GM19238 (cell line): Measurements from ENCODE around the gene DNAJC12.
"Not testable (repeated sequence)": the region's sequence is repeated elsewhere in the genome, so short reads cannot be mapped to it uniquely, and the experiment has no call there.

Experiments
- DNase-seq: peaks from one replicate; pipeline ENCODE4 v3.0.0; 2011; ENCODE audit warnings: low spot score; ENCODE audit not compliant: insufficient read length

Gene DNAJC12

DNA sequence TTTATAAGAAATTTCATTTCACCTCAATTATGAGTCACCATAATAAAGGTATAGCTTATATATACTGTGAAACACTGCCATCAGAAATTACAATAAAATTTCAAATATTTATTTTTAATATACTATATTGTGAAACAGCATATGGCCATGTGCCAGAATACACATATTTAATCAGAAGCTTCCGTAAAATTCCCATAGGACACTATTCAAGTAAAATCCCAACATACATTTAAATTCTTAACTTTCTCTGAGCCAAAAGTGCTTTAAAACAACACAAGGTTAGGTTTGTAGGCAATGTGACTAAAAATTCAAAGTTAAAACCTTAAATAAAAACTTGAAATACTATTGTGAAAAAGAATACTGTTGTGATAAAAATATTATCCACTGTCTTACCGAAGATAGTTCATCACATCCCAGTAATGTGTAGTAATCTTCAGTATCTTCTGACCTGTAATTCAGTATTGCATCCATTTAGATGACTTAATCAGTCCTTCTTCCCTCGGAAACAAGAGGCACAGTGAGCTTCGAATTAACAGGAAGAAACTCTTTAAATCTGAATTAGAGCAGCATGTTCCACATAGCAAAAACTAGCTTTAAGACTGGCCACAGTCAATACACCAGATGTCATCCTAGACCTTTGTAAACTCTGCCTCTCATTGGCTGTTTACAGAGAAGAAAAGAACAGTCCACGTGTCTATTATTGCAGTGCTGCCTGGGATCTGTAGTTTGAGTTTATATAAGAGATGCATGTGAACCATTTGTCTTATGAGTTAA is at the start of gene DNAJC12:
Gene DNAJC12 (minus strand): TSS at position 648 of the 774 bp plus-strand sequence. CDS start 177 bp downstream, at position 471.
- no peak for DNase-seq

DNA sequence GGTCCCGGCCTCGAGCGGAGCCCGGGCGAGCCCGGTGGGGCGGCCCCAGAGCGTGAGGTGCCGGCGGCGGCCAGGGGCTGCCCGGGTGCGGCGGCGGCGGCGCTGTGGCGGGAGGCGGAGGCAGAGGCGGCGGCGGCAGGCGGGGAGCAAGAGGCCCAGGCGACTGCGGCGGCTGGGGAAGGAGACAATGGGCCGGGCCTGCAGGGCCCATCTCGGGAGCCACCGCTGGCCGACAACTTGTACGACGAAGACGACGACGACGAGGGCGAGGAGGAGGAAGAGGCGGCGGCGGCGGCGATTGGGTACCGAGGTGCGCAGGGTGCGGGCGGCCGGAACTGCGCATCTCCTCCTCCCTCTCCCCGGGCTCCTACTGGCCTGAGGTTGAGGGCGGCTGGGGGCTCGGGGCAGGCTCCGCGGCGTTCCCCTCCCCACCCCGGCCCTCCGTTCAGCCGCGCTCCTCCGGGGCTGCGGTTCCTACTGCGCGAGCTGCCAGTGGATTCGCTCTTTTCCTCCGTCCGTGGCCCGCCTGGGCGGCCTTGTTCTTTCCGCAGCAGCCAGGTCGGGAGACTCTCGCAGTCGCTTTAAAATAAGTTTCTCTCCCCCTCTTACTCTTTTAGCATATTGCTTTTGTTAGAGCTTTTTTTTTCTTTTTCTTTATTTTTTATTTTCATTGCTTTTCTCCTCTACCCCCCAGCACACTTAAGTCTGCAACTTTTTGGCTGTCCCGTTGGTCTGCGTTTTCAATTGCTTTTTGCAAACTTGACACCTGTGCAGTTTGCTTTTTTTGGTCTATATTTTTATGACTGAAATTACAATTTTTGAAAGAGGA is 47.1 kb upstream of the DNAJC12 start:
- peak; percentile 70 for DNase-seq

DNA sequence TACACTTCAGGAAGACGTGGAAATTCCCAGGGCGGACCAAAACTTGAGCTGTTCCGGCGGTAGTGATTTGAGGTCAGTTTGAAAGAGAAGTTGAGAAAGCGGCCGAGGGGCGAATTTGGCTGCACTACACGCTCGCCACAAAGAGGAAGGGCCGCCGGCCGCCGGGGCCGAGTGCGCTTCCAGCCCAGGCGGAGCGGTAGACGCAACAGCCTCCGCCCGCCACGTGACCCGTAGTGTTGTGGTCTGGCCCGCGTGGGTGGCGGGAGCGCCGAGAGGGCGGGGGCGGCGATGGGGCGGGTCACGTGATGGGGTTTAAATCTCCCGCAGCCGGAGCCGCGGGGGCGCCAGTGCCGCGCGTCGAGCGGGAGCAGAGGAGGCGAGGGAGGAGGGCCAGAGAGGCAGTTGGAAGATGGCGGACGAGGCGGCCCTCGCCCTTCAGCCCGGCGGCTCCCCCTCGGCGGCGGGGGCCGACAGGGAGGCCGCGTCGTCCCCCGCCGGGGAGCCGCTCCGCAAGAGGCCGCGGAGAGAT is 46.4 kb upstream of the DNAJC12 start, which contains the start of gene SIRT1:
Gene SIRT1 (plus strand): TSS at position 344 of the 529 bp plus-strand sequence. CDS start 66 bp downstream, at position 410.
- DNase-seq, result peak; percentile 84

DNA sequence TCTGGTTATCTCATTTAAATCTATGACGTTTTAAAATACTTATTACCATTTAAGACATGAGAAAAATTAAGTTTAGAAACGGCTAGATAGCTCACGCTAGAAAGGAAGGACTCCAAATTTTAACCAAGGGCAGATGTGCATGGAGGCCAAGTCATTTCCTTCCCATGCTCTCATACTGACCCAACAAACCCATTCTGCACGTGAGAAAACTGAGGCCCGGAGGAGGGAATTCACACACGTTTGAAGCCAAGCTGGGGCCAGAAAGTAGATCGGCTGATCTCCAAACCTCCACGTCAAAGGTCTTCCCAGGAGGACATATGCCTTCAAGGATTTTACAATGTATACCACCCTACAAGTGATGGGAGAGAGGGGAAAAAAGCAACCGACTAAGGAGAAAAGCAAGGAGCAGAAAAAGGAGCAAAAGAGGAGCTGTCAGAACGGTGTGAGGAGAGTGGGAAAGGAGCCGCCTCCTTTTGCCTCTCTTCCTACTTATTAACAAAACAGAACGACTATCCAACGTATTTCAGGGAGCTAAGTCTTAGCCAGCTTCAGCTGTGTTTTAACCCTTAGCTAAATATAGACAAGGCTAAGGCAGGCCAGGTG is 45.8 kb upstream of the DNAJC12 start:
- DNase-seq, result no peak

DNA sequence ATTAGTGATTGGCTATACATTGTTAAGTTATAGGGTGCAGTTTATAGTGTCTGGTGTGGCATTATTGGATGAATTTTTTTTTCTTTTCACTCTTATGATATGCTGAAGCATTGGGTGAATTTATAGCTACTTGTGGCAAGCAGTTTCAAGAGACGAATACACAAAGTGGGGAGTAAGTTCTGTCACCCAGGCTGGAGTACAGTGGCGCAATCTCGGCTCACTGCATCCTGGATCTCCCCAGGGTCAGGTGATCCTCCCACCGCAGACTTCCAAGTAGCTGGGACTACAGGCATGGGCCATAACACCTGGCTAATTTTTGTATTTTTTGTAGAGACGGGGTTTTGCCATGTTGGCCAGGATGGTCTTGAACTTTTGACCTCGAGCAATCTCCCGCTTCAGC is 40.1 kb upstream of the DNAJC12 start:
- no peak for DNase-seq

DNA sequence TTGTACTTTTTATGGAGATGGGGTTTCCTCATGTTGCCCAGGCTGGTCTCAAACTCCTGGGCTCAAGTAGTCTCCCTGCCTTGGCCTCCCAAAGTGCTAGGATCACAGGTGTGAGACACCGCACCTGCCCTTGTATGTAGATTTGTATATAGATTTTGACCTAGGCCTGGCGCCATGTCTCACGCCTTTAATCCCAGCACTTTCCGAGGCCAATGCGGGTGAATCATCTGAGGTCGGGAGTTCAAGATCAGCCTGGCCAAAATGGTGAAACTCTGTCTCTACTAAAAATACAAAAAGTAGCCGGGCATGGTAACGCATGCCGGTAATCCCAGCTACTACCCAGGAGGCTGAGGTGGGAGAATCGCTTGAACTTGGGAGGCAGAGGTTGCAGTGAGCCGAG is 39.4 kb upstream of the DNAJC12 start:
- not testable (repeated sequence) for DNase-seq

DNA sequence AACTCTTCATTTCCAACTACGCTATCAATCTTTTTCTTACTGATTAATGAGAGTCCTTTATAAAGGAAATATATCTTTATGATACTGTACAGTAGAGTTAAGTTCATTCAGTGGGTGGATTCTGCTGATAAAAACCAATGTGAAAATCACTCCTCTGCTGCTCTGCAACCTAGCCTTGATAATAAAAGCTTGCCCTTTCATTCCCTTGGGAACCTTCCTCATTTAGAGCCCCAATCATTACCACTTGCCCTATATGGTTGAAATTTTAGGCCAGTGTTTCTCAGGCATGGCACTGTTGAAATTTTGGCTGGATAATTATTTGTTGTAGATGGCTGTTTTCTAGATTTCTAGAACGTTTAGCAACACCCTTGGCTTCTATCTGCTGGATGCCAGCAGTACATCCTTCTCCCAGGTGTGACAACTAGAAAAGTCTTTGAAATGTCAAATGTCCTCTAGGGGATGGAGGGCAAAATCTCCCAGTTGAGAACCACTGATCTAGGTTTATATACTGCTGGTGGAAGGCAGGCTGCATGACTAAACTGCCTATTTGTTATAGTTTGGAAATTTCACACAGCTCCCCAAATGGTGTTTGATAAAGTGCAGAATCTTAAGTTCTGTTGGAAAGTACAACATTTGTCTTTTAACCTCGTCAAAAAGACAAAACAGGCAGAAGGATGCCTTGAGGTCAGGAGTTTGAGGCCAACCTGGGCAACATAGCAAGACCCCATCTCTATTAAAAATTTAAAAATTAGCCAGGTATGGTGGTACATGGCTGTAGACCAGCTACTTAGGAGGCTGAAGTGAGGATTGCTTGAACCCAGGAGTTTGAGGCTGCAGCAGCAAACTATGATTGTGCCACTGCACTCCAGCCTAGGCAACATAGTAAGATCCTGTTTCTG is 37.6 kb upstream of the DNAJC12 start:
- no peak for DNase-seq

DNA sequence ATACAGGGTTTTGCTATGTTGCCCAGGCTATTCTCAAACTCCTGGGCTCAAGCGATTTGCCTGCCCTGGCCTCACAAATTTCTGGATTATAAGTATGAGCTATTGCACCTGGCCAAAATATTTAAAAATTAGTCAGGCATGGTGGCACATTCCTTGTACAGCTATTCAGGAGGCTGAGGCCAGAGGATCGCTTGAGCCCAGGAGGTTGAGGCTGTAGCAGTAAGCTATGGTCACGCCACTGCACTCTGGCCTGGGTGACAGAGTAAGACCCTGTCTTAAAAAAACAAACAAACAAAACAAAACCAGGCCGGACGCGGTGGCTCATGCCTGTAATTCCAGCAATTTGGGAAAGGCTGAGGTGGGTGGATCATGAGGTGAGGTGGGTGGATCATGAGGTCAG is 32.0 kb upstream of the DNAJC12 start:
- no peak for DNase-seq

DNA sequence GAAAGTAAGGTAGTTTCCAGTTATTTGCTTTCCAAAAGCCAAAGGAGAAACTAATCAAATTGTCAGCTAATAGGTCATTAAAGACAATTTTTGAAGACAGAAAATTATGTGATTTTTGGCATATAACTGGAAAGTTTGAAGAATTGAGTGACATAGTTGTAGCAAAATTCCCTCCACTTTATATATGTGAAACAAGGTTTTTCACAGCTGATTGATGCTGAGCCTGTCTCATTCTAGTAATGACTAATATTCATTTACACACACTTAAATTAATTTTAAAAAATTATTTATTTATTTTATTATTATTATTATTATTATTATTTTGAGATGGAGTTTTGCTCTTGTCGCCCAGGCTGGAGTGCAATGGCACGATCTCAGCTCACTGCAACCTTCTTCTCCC is 30.1 kb upstream of the DNAJC12 start:
- no peak for DNase-seq

DNA sequence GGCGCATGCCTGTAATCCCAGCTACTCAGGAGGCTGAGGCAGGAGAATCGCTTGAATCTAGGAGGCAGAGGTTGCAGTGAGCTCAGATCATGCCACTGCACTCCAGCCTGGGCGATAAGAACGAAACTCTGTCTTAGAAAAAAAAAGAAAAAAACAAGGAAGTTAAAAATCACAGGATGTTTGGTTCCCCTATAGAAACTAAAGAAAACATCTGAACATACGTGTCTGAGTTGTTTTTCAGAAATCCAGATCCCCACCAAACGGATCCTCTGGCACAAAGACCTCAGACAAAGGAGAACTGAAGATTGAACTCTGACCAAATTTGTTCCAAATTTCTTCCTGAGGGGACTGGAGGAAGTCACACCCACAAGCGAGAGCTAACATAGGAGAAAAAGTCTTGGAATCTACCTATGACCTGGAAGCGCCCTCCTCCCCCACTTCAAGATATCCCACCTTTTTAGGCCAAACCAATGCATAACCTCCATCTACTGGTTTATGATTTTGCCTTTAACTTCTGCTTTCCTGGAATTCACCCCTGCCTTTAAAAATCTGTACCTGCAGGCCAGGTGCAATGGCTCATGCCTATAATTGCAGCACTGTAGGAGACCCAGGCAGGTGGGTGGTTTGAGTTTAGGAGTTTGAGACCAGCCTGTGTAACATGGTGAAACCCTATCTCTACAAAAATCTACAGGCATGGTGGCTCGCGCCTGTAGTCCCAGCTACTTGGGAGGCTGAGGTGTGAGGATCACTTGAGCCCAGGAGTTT is 26.8 kb upstream of the DNAJC12 start:
- no peak for DNase-seq

DNA sequence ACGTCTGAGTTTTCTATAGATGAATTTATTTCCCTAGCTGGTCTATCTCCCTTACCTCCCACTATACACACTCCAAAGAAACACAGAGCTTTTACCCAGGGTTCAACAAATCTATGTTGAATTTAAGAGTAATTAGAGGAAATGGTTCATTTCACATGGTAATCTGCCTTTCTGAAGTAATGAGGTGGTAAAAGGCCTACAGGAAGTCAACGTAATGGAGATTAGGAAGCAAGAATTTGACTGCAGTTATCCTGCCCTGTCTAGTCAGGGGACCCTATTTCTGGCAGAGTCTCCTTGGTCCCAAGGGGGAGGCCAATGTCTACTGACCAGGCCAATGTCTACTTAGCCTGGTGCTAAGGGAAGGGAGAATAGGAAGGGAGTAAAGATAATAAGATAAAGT is 25.1 kb upstream of the DNAJC12 start:
- DNase-seq, result no peak

DNA sequence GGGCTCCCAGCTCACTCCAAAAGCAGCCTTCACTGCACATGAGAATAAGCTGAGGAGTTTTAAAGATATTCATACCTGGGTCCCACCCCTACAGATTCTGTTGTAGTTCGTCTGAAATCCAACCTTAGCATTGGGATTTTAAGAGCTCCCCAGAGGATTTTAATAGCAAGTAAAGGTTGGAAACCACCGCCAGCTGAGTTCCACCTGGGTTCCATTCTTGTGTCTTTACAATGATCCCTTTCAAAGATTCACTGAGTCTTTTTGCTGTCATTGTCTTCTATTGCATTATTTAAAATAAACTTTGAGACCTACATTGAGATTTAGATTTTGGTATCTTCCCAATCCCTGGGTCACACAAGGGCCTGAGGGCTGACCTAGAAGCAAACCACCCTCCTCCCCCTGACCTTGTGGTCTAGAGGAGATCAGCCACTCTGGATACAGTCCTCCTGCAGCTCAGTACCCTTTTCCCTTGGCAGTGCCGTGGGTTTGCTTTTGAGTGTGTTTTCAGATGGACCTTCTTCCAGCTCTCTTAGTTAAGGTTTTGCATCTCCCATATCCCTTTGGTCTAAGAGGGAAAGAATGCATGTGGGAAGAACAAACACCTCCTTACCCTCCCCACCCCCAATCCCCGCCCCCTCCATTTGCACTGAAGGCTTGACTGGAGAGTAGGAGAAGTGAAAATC is 23.9 kb upstream of the DNAJC12 start:
- DNase-seq, result no peak

DNA sequence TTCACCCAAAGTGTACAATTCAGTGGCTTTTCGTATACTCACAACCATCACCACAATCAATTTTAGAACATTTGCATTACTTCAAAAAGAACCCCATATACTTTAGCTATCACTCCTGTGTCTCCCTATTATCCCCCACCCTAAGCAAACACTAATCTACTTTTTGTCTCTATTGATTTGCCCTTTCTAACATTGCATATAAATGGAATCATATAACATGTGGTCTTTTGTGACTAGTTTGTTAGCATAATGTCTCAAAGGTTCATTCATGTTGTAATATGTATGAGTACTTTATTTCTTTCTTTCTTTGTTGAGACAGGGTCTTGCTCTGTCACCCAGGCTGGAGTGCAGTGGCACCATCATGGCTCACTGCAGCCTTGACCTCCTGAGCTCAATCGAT is 21.0 kb upstream of the DNAJC12 start:
- DNase-seq, result no peak

DNA sequence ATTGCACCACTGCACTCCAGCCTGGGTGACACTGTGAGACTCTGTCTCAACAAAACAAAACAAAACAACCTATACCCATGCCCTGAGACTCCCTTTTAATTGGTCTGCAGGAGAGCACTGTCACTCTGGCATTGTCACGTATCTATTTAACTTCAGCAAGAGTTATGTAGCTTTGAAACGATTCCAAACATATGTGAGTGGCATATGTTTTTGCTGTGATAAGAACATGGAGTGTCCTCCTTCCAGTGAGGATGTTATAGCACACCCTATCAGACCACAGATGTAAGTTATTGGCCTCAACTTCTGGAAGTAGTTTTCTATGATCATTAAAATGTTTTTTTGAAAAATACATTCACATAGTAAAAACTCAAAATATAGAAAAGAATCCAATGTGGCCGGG is 15.5 kb upstream of the DNAJC12 start:
- DNase-seq, result no peak

DNA sequence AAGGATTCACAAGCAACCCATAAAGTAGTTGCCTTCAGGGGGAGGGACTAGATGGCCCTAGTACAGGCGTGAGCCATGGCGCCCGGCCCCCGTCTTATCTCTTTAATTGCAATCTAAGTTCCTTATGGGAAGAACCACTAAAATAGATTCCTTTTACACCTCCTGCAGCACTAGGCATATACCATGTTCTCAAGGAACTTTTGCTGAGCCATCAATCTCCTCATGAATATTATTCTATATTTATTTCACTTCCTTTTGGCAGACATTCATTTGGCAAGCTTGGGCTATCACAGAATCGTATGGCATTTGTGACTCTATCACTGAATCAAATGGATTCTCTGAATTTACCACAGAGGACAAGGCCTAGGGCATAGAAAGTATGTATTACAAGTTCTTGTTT is 14.8 kb upstream of the DNAJC12 start:
- DNase-seq, result no peak

DNA sequence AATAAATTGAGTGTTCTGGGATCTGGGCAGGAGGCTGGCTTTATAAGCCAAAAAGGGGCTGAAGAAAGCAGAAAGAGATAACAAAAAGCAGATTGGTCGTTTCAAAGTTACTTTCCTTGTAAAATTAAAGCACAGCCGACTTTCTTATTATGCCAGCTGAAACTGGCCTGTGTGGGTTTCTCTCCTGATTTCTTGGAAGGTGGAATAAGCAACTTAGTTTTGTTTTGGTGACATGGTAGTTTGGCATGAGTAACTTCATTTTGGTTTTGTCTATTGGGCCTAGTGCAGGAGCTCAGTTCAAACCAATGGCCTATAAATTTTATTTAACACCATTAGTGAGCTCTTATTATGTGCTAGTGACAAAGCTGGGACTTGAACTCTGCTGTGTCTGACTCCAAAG is 13.2 kb upstream of the DNAJC12 start:
- no peak for DNase-seq

DNA sequence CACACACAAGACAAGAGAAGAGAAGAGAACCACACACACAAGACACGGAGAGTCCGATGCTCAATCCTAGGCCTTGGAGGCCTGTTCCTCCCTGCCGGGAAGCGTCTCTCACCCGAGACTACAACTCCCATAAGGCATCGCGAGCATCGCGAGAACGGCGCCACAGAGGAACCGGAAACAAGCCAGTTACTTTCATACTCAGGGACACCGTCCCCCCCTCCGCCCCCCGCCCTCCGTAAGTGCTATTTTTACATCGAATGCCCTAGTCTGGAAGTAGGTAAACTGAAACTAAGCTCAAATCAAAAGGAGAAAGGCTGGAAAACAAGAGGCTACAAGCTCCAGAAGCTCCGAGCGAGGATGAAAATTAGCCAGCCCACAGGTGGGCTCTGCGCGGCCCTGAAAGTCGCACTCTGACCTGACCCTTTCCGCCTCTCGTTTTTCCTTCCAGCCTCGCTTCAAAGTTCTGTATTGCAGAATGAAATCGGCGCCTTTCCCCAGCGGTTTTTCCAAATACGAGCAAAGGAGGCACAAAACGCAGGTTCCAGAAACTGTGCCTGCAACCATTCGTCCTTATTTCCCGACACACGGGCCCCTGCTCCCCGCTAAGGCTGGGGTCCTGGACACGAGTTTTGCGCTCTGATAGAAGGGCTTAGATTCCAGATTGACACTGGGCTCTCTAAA is 11.5 kb upstream of the DNAJC12 start:
- DNase-seq, result peak; percentile 79

DNA sequence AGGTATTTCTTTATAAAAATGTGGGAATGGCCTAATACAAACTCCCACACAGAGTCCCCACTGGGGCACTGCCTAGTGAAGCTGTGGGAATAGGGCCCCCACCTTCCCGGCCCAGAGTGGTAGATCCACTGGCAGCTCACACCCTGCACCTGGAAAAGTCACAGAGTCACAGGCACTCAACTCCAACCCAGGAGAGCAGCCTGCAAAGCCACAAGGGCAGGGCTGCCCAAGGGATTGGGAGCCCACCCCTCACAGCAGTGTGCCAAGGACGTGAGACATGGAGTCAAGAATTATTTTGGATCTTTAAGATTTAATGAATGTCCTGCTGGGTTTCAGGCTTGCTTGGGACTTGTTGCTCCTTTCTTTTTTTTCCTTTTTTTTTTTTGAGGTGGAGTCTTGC is 5.3 kb upstream of the DNAJC12 start:
- no peak for DNase-seq

DNA sequence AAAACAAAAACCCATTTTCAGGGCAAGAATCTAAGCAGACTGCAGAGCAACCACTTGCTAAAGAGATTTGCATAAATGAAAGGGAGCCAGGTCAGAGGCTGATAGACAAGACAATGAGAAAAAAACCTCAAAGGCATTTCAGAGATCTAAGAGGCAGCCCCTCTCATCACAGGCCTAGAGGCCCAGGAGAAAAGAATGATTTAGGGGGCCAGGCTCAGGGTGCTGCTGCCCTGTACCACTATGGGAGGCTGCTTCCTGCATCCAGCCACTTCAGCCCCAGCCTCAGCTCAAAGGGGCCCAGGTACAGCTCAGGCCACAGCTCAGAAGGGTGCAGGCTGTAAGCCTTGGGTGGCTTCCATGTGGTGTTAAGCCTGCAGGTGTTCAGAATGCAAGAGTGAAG is 3.7 kb upstream of the DNAJC12 start:
- no peak for DNase-seq
